Right renal cortex interstitium (tissue), 3 donors: ENCODE measurements around the gene MYO1F. TPM values are rescaled to one million over a fixed set of nuclear protein-coding genes. Genes with fewer than 3 reads are reported as not detected.

Source experiments
- DNase-seq, 3 donors: peaks; one replicate each; pipeline ENCODE4 v3.0.0-alpha.2; 2013; ENCODE audit warnings: low read depth in 3 of 3, low spot score in 2 of 3
- polyA plus RNA-seq, 3 donors: library from polyadenylated mRNA; unstranded; fragments of 120-200 nt; gene quantifications; one replicate each; pipeline ENCODE4 v1.2.1, GENCODE V29; 2013; ENCODE audit not compliant: insufficient read length in 3 of 3

MYO1F gene
- polyA plus RNA-seq, 3 donors, result 2.4 to 4.8 (median 3.3) TPM

DNA sequence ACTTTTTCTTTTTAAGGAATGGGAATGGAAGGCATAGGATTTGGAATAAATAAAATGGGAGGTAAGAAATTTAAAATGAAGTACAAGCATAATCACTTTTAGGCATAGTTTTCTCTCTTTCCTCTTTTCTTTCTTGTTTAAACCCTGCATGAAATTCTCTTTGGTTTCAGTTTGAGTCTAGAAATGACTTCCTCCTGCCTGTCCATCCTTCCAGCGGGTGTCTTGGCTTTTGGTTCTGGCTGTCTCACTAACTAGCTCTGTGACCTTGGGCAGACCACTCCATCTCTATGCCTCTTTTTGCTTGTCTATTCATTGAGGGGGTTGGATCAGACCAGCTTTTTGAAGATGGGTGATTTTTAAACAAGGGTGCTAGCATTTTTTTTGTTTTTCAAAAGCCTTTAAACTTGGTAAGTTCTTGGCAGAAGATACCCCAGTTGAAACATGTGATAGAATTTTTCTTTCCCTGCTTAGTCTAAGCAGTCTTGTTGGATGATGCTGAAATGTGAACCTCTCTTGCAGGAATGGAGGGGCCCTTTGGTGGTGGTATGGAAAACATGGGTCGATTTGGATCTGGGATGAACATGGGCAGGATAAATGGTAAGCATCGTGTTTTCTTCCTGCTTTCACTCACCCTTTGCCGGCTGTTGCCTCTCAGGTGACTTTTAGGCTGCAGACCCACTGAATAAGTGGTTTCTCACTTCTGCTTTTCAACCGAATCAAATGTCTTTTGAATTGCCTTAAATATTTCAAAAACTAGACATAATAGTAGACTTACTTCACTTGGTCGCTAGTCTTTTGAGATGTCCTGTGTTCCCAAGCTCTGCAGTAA lies 103.4 kb downstream of the MYO1F start:
- DNase-seq, result no peak

Other genes with a start within 250 kb of the MYO1F start
- gene KANK3, start 234.2 kb downstream of the MYO1F start, polyA plus RNA-seq, result 1 to 10 TPM; 6.4 to 7.6 (median 7.0) TPM
- gene ANGPTL4, start 213.3 kb downstream of the MYO1F start, polyA plus RNA-seq, result 1 to 10 TPM; 1.4 to 2.5 (median 1.7) TPM
- gene RAB11B, start 187.1 kb downstream of the MYO1F start, polyA plus RNA-seq, result 100 to 1,000 TPM; 125 to 147 (median 129) TPM
- gene MARCHF2, start 164.1 kb downstream of the MYO1F start, polyA plus RNA-seq, result 10 to 100 TPM; 10.7 to 13.4 (median 11.6) TPM
- gene HNRNPM, start 132.5 kb downstream of the MYO1F start, polyA plus RNA-seq, result 100 to 1,000 TPM; 433 to 501 (median 481) TPM
- gene PRAM1, start 74.8 kb downstream of the MYO1F start, polyA plus RNA-seq, result 1 to 10 TPM in 1 of 3 donors, under 1 TPM in 2; 0.39 to 1.6 (median 0.76) TPM
- gene ZNF414, start 63.3 kb downstream of the MYO1F start, polyA plus RNA-seq, result 10 to 100 TPM; 16.3 to 19.8 (median 16.7) TPM
- 10 to 100 TPM; 23.1 to 29.9 (median 27.7) TPM for gene ADAMTS10, start 33.3 kb upstream of the MYO1F start, polyA plus RNA-seq
- gene NFILZ, start 53.2 kb upstream of the MYO1F start, polyA plus RNA-seq, result not detected
- gene ACTL9, start 121.4 kb upstream of the MYO1F start, polyA plus RNA-seq, result not detected
- gene OR2Z1, start 144.2 kb upstream of the MYO1F start, polyA plus RNA-seq, result not detected